ENCODE measurements around the gene ADAMTS7.
"Not testable (repeated sequence)": the region's sequence is repeated elsewhere in the genome, so short reads cannot be mapped to it uniquely, and the experiment has no call there.

Gene ADAMTS7

GRCh38 chr15:78777953-78778345, 33.3 kb downstream of the ADAMTS7 start:
- DNase-seq, result not testable (repeated sequence)

- DNase-seq, result not testable (repeated sequence)
These were observed 33.8 kb downstream of the ADAMTS7 start for GRCh38 chr15:78777290-78777952.

GRCh38 chr15:78776046-78776925, 35.0 kb downstream of the ADAMTS7 start:
- not testable (repeated sequence) for DNase-seq

- no peak for DNase-seq
These were observed 35.8 kb downstream of the ADAMTS7 start for GRCh38 chr15:78775472-78775871.

GRCh38 chr15:78774451-78774990, 36.7 kb downstream of the ADAMTS7 start:
- DNase-seq, result not testable (repeated sequence)

- not testable (repeated sequence) for DNase-seq
These were observed 37.4 kb downstream of the ADAMTS7 start for GRCh38 chr15:78773765-78774450.

- DNase-seq, result no peak
These were observed 38.5 kb downstream of the ADAMTS7 start for GRCh38 chr15:78772738-78773137.

GRCh38 chr15:78771436-78772000, 39.7 kb downstream of the ADAMTS7 start:
- DNase-seq, result not testable (repeated sequence)

GRCh38 chr15:78771020-78771419, 40.2 kb downstream of the ADAMTS7 start:
- not testable (repeated sequence) for DNase-seq

- not testable (repeated sequence) for DNase-seq
These were observed 41.6 kb downstream of the ADAMTS7 start for GRCh38 chr15:78769473-78770225.

- DNase-seq, result no peak
These were observed 42.5 kb downstream of the ADAMTS7 start for GRCh38 chr15:78768531-78769408.

- DNase-seq, result no peak
These were observed 43.2 kb downstream of the ADAMTS7 start for GRCh38 chr15:78768096-78768495.

- DNase-seq, result no peak
These were observed 43.8 kb downstream of the ADAMTS7 start for GRCh38 chr15:78767331-78767951.

- DNase-seq, result not testable (repeated sequence)
These were observed 44.6 kb downstream of the ADAMTS7 start for GRCh38 chr15:78766641-78767071.

GRCh38 chr15:78766041-78766440, 45.2 kb downstream of the ADAMTS7 start:
- DNase-seq, result no peak

GRCh38 chr15:78765154-78765860, 46.0 kb downstream of the ADAMTS7 start:
- not testable (repeated sequence) for DNase-seq

- not testable (repeated sequence) for DNase-seq
These were observed 46.7 kb downstream of the ADAMTS7 start for GRCh38 chr15:78764340-78765153.

- DNase-seq, result no peak
These were observed 47.4 kb downstream of the ADAMTS7 start for GRCh38 chr15:78763796-78764241.
